Measurements from ENCODE around the gene VPS13D. TPM values are rescaled to one million over a fixed set of nuclear protein-coding genes. Genes with fewer than 3 reads are reported as not detected.
A peak's percentile ranks its signal among the peaks of the same experiment; 100 is the strongest.

The VPS13D gene
- total RNA-seq, 1 experiment from 2014 or later = 20.2 TPM

DNA sequence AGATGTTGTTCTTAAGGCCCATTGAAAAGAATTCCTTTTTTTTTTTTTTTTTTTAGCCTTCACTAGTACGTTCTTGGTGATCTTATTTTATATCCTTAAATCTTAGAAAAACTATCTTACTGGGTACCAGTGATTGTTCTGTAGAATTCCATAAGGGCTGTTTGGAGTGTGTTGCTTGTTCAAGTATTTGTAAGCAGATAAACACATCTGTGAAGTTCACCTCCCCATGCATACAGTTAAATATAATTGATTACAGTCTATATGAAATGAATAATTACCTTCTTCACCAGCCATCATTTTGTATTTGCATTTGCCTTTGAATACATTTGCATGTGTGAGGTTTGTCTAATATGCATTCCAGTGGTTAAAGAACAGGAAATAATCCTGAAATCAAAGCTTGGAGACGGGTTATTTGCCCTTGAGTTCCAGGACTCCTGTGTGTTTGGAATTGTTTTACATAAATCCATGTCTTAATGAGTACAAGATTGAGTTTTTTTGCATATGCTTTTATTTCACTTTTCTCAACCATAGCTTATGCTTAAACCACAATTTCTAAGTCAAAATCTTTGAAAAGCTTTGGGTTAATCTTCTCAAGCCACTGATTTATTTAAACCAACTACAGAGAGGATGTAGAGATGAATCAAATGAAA, 73.1 kb downstream of the VPS13D start:
- no peaks in the 10 kb centered on the region for H3K27me3 Mint-ChIP-seq (ENCODE audit: low read depth)
- Histone ChIP-seq H3K14ac (ENCODE audit: insufficient read depth, low read length) (no peak overlapping the region), H3K18ac (ENCODE audit: insufficient read length, low read depth, low read length) (no peak overlapping the region), H3K27me3 (ENCODE audit: insufficient read depth, low read length) (no peaks in the 10 kb centered on the region), H4K8ac (replicated peaks; ENCODE audit: insufficient read length, low read depth, low read length) (no peak overlapping the region), H4K20me1 (ENCODE audit: control insufficient read depth, insufficient read depth, insufficient read length) (no peaks in the 10 kb centered on the region), H3K9ac (ENCODE audit: extremely low read depth, insufficient read length, low read length) (no peak overlapping the region), H3K9me3 (ENCODE audit: control insufficient read depth, low read depth, low read length) (no peaks in the 10 kb centered on the region), H2AK5ac (ENCODE audit: insufficient read length, low read length) (no peak overlapping the region), H2BK12ac (ENCODE audit: insufficient read length, low read depth, low read length) (no peak overlapping the region), H2AFZ (ENCODE audit: low read length) (no peak overlapping the region), H2BK15ac (ENCODE audit: low read depth, low read length) (no peak overlapping the region), H2BK5ac (ENCODE audit: insufficient read length, low read length) (no peak overlapping the region), H3K27ac (ENCODE audit: insufficient read length, low read depth, low read length) (no peak overlapping the region), H3K56ac (ENCODE audit: insufficient read length, low read depth, low read length) (no peak overlapping the region), H2BK20ac (ENCODE audit: low read depth, low read length, poor library complexity, severe bottlenecking) (no peak overlapping the region), H3K4me2 (ENCODE audit: insufficient read depth, insufficient read length, low read length) (no peak overlapping the region), H3K79me1 (ENCODE audit: insufficient read depth, low read depth, low read length, poor library complexity, severe bottlenecking) (no peaks in the 10 kb centered on the region), H3T11ph (ENCODE audit: low read length) (no peak overlapping the region), H4K5ac (ENCODE audit: insufficient read length, low read depth, low read length) (no peak overlapping the region), H3K23ac (ENCODE audit: insufficient read length, low read depth, low read length) (no peak overlapping the region), H3K79me2 (ENCODE audit: insufficient read depth, low read length) (no peaks in the 10 kb centered on the region), H3K23me2 (ENCODE audit: insufficient read length, low read depth, low read length, poor library complexity, severe bottlenecking) (no peaks in the 10 kb centered on the region), H2BK120ac (ENCODE audit: low read depth, low read length, poor library complexity, severe bottlenecking) (no peak overlapping the region), H3K4me1 (ENCODE audit: insufficient read depth, low read length) (no peaks in the 10 kb centered on the region), H3K4ac (ENCODE audit: low read depth, low read length) (no peak overlapping the region), H4K91ac (ENCODE audit: insufficient read length, low read depth, low read length) (no peak overlapping the region)
- TF ChIP-seq, protein P1, sequence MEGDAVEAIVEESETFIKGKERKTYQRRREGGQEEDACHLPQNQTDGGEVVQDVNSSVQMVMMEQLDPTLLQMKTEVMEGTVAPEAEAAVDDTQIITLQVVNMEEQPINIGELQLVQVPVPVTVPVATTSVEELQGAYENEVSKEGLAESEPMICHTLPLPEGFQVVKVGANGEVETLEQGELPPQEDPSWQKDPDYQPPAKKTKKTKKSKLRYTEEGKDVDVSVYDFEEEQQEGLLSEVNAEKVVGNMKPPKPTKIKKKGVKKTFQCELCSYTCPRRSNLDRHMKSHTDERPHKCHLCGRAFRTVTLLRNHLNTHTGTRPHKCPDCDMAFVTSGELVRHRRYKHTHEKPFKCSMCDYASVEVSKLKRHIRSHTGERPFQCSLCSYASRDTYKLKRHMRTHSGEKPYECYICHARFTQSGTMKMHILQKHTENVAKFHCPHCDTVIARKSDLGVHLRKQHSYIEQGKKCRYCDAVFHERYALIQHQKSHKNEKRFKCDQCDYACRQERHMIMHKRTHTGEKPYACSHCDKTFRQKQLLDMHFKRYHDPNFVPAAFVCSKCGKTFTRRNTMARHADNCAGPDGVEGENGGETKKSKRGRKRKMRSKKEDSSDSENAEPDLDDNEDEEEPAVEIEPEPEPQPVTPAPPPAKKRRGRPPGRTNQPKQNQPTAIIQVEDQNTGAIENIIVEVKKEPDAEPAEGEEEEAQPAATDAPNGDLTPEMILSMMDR (conservative IDR thresholded peaks at IDR 0.05) = no peak
- no CpG with 5 or more reads among the region's 2 CpGs for WGBS (ENCODE audit: extremely low coverage, insufficient read length, low lambda C conversion rate)
- DNase-seq = no peak
- no peak overlapping the region for H3K4me3 Mint-ChIP-seq
- peaks cover 15 to 16% of the 10 kb centered on the region in 2 experiments for H3K9me3 Mint-ChIP-seq
- peaks cover 38 to 44% (median 41%) of the 10 kb centered on the region in 3 experiments for H3K36me3 Mint-ChIP-seq (ENCODE audit: insufficient read depth in 1 of 3, low read depth in 3 of 3)
- peak overlapping the region in 1 of 3 experiments; percentile 50; a peak in 1 of 7 replicates for H3K27ac Mint-ChIP-seq
- H3K4me1 Mint-ChIP-seq = no peaks in the 10 kb centered on the region

Measured in H9 (cell line).